ENCODE measurements around the gene LDLR. TPM values are rescaled to one million over a fixed set of nuclear protein-coding genes. Genes with fewer than 3 reads are reported as not detected.
"Not testable (repeated sequence)": the region's sequence is repeated elsewhere in the genome, so short reads cannot be mapped to it uniquely, and the experiment has no call there.

LDLR gene
- total RNA-seq, 4 donors from 2014 or later: 14.9 to 68.1 (median 32.6) TPM

DNA sequence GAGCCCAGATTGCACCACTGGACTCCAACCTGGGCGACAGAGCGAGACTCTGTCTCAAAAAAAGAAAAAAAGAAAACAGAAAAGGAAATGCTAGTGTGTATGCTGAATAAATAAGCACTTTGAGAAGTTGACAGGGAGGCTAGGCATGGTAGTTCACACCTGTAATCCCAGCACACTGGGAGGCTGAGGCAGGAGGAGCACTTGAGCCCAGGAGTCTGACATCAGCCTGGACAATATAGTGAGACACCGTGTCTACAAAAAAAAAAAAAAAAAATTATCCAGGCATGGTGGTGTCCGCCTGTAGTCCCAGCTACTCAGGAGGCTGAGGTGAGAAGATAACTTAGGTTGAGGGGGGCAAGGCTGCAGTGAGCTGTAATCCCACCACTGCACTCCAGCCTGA, 19.1 kb upstream of the LDLR start:
- TF ChIP-seq POLR2AphosphoS5 (IDR thresholded peaks at IDR 0.05) (no peak), EP300 (IDR thresholded peaks at IDR 0.05) (no peak)
- Histone ChIP-seq H3K9me3 (no peaks in the 10 kb centered on the region), H3K27ac (no peak overlapping the region), H3K4me3 (no peak overlapping the region), H3K27me3 (no peaks in the 10 kb centered on the region), H3K36me3 (peaks cover 0 to 17% of the 10 kb centered on the region in 2 donors), H3K4me1 (peaks cover 0 to 2% (median 0%) of the 10 kb centered on the region in 3 donors)
- ATAC-seq: no peak
- WGBS, 2 donors (ENCODE audit: low coverage in 1 of 2): 78 to 94% methylated on average over 2 to 4 of the region's 4 CpGs

GRCh38 chr19:11073568-11073967, 15.7 kb upstream of the LDLR start:
- Histone ChIP-seq H3K27ac (no peak overlapping the region), H3K27me3 (no peaks in the 10 kb centered on the region), H3K4me3 (no peak overlapping the region), H3K36me3 (no peaks in the 10 kb centered on the region), H3K9me3 (no peaks in the 10 kb centered on the region), H3K4me1 (peaks cover 0 to 5% (median 0%) of the 10 kb centered on the region in 3 donors)
- 84 to 89% methylated on average over 3 to 8 of the region's 9 CpGs for WGBS, 2 donors (ENCODE audit: low coverage in 1 of 2)
- ATAC-seq: no peak
- no peak for TF ChIP-seq EP300 (IDR thresholded peaks at IDR 0.05)
- no peak for TF ChIP-seq POLR2AphosphoS5 (IDR thresholded peaks at IDR 0.05)
- no peak for TF ChIP-seq CTCF (IDR thresholded peaks at IDR 0.05)
- no peak for TF ChIP-seq POLR2A (IDR thresholded peaks at IDR 0.05)

- not testable (repeated sequence) for H3K4me3 ChIP-seq, H3K36me3 ChIP-seq, ATAC-seq, H3K9me3 ChIP-seq, H3K27me3 ChIP-seq, H3K27ac ChIP-seq, H3K4me1 ChIP-seq
- WGBS, 2 donors (ENCODE audit: low coverage in 1 of 2): 97 to 100% methylated on average over 5 to 9 of the region's 9 CpGs
Measured at GRCh38 chr19:11076792-11077191, 12.5 kb upstream of the LDLR start.

- TF ChIP-seq CTCF (IDR thresholded peaks at IDR 0.05): no peak
- TF ChIP-seq POLR2A (IDR thresholded peaks at IDR 0.05): no peak
- no peak for TF ChIP-seq EP300 (IDR thresholded peaks at IDR 0.05)
- no peak for TF ChIP-seq POLR2AphosphoS5 (IDR thresholded peaks at IDR 0.05)
- ATAC-seq: no peak
- no peaks in the 10 kb centered on the region for H3K36me3 ChIP-seq
- no peaks in the 10 kb centered on the region for H3K27me3 ChIP-seq
- H3K27ac ChIP-seq: no peak overlapping the region
- peaks cover 0 to 11% (median 0%) of the 10 kb centered on the region in 3 donors for H3K4me1 ChIP-seq
- H3K9me3 ChIP-seq: no peaks in the 10 kb centered on the region
- no peak overlapping the region for H3K4me3 ChIP-seq
- 96 to 100% methylated on average over 3 to 5 of the region's 11 CpGs for WGBS, 2 donors (ENCODE audit: low coverage in 1 of 2)
Measured at GRCh38 chr19:11078893-11079292, 10.4 kb upstream of the LDLR start.

- Histone ChIP-seq H3K4me1 (peaks cover 0 to 22% (median 4%) of the 10 kb centered on the region in 3 donors), H3K27ac (no peak overlapping the region), H3K4me3 (no peak overlapping the region), H3K36me3 (no peaks in the 10 kb centered on the region), H3K9me3 (no peaks in the 10 kb centered on the region), H3K27me3 (no peaks in the 10 kb centered on the region)
- 84 to 88% methylated on average over 8 to 9 of the region's 9 CpGs for WGBS, 2 donors (ENCODE audit: low coverage in 1 of 2)
- TF ChIP-seq POLR2A (IDR thresholded peaks at IDR 0.05) (no peak), CTCF (IDR thresholded peaks at IDR 0.05) (no peak), EP300 (IDR thresholded peaks at IDR 0.05) (no peak), POLR2AphosphoS5 (IDR thresholded peaks at IDR 0.05) (no peak)
- no peak for ATAC-seq
Measured at GRCh38 chr19:11079999-11080398, 9.3 kb upstream of the LDLR start.

DNA sequence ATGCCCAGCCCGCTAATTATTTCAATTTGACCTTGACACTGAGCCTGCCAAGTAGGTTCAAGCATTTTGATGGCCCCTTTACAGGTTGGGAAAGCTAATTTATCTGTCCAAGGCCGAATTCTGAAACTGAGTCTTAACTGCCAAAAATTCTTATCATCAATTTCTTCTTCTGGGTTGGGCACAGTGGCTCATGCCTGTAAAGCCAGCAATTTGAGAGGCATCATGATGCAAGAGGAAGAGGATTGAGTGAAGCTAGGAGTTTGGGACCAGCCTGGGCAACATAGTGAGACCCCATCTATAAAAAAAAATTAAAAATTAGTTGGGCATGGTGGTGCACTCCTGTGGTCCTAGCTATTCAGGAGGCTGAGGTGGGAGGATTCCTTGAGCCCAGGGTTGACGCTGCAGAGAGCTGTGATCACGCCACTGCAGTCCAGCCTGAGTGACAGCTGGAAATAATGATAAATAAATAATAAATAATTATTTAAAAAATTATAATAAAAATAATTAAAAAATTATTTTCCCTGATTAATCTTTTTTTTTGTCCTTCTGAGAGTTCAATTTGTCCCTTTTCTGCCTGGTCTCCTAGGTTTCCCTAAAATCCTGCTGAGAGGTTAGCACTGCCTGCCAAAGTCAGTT, 1.3 kb upstream of the LDLR start:
- Histone ChIP-seq H3K36me3 (no peaks in the 10 kb centered on the region), H3K27ac (peak overlapping the region; percentile 96 to 99 (median 97)), H3K9me3 (no peaks in the 10 kb centered on the region), H3K4me1 (peaks cover 2 to 79% (median 21%) of the 10 kb centered on the region in 3 donors), H3K27me3 (no peaks in the 10 kb centered on the region), H3K4me3 (no peak overlapping the region)
- TF ChIP-seq CTCF (IDR thresholded peaks at IDR 0.05) (no peak), POLR2A (IDR thresholded peaks at IDR 0.05) (no peak)
- WGBS, 2 donors (ENCODE audit: low coverage in 1 of 2): 62 to 82% methylated on average over 3 to 4 of the region's 4 CpGs
- ATAC-seq: no peak
